Hypothalamus (tissue), 51 donors: Measurements from ENCODE around the gene METTL26.

Experiments used
- DNase-seq, 51 donors: peaks; one replicate each; lab custom pipeline; 2025; lab: John Stamatoyannopoulos, UW

Gene METTL26

GRCh38 chr16:641326-642188 is 5.5 kb upstream of the METTL26 start, which contains the start of gene MCRIP2:
Gene MCRIP2 (plus strand): TSS chr16:641828. CDS start chr16:641992, 164 bp downstream.
- peak in 49 of 51 donors; percentile 8 to 87 (median 73) for DNase-seq

- no peak for DNase-seq
These were observed 4.5 kb upstream of the METTL26 start for GRCh38 chr16:640614-641013.

DNA sequence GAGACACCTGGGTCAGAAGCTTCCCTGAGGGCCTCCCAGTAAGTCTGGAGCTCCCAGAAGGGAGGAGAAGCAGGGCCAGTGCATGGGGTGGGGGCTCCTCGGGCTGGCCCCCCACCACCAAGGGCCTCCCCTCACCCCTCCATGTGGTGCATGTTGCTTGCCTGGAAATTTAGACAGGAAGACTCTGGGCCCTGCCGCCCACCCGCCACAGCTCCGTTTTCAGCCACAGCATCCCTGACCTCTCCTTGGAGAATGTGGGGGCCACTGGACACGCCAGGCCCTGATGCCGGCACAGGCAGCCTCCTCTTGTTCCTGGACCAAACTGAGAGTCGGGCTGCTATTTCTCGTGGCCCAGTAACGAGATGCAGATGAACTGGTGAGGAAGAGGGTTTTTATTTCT is 2.7 kb upstream of the METTL26 start:
- no peak for DNase-seq

DNA sequence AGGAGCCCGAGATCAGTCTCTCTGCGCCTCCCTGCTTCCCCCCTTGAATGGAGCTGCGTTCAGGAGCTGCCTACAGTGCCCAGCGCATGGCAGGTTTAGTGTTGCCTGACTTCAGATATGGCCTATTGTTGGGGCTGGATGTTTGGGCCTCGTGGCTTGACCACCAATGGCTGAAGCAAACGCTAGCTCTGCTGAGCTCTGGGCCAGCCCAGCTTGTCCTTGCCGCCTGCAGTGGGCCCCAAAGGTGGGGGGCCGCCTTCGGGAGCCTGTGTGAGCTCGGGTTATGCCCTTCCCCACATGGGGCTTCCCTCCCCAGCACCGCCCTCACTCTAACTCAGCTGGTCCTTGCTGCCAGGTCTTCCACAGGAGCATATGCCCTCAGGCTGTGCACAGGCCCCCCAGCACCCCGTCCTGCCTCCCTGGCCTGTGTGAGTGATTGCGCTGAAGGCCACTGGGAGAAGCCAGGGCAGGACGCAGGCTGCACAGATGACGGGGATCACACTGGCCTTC is 2.0 kb upstream of the METTL26 start:
- no peak for DNase-seq

- peak in 44 of 51 donors; percentile 10 to 99 (median 94) for DNase-seq
These were observed 1.2 kb upstream of the METTL26 start for GRCh38 chr16:637081-638018.

DNA sequence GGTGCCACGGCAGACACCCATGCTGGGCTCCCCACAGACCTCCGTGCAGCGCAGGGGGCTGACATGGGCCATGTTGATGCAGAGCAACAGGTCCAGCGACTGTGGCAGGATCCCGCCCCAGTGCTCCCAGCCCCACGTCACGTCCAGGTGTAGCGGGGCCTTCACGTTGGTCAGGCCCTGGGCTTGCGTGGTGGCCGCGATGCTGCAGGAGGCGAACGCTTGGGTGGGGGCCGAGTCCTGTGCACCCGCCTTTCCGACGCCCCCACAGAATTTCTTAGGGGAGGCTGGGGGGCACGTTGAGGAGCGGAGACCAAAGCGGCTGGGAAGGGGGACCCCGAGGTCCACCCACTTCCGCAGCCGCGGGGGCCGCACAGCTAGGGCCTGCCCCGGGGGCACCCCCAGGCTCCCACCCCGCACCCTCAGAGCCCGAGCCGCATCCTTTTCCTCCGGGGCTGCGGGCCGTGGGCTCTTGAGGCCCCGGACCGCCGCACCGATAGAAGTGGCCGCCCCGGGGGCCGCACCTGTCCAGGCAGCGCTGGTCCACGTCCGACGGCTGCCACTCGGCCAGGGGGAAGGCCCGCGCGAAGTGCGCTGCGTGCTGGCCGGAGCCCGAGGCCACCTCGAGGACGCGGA is 416 bp downstream of the METTL26 start:
- DNase-seq = no peak

GRCh38 chr16:634996-635395 is 1.1 kb downstream of the METTL26 start:
- DNase-seq = no peak

DNA sequence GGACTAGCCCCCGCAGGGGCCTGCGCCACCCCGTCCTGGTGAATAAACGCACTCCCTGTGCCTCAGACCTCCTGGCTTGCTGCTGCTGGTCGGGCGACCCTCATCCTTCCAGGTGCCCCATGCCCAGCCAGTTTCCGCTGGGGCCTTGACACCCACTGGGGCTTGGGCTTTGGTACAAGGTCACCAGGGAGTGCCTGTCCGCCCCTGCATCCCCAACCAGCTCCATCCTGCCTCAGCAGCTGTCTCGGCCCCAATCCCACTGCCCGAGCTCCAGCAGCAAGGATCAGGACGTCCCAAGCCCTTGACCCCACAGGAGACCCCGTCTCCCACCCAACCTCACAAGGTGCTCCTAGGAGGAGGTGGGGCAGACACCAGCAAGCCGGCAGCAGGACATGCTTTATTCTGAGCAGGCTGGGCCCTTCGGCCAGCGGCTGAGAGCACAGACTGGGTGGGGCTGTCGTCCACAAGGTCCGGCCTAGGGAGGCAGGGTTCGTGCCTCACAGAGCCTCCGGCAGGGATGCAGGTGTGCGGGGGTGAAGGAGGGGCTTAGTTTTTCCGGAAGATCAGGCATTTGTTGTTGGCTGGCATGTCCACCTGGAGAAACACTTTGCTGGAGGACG is 1.9 kb downstream of the METTL26 start:
- no peak for DNase-seq

GRCh38 chr16:633336-634050 is 2.6 kb downstream of the METTL26 start:
- DNase-seq = no peak

GRCh38 chr16:632486-633335 is 3.4 kb downstream of the METTL26 start:
- no peak for DNase-seq

DNA sequence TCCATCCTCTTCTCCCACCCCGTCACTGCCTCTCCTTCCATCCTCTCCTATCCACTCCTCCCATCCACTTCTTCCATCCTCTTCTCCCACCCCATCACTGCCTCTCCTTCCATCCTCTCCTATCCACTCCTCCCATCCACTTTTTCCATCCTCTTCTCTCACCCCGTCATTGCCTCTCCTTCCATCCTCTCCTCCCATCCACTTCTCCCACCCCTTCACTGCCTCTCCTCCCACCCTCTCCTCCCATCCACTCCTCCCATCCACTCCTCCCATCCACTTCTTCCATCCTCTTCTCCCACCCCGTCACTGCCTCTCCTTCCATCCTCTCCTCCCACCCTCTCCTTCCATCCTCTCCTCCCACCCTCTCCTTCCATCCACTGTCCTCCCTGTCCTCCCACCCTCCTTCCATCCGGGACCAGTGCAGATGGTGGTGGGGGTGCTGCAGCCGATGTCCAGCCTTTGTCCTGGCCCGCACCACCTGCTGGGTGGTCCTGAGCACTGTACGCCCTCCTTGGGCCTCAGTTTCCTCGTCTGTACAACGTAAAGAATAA is 4.2 kb downstream of the METTL26 start:
- DNase-seq = no peak

DNA sequence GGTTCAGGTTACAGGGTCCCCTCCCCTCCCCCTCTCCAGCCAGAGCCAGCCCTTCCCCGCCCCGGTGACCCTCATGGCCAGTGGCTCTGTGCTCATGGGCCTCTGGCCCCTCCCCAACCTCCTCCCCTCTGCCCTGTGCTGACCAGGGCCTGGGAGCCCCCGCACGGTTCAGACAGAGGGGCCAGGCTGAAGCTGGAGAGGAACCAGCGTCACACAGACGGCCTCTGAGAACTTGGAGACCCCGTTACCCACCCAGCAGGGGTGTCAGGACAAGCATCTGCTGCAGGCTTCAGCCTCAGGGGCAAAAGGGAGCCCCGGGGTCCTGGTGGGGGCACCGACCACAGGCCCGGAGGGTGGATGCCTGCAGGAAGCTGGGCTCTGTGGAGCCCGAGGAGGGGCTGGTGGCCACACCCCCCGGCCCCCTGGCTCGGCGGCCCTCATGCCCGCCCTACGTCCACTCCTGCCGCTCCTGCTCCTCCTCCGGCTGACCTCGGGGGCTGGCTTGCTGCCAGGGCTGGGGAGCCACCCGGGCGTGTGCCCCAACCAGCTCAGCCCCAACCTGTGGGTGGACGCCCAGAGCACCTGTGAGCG is 5.2 kb downstream of the METTL26 start, which contains the start of gene WFIKKN1:
Gene WFIKKN1 (plus strand): TSS at position 171 of the 591 bp plus-strand sequence. CDS start 269 bp downstream, at position 440.
- no peak for DNase-seq

DNA sequence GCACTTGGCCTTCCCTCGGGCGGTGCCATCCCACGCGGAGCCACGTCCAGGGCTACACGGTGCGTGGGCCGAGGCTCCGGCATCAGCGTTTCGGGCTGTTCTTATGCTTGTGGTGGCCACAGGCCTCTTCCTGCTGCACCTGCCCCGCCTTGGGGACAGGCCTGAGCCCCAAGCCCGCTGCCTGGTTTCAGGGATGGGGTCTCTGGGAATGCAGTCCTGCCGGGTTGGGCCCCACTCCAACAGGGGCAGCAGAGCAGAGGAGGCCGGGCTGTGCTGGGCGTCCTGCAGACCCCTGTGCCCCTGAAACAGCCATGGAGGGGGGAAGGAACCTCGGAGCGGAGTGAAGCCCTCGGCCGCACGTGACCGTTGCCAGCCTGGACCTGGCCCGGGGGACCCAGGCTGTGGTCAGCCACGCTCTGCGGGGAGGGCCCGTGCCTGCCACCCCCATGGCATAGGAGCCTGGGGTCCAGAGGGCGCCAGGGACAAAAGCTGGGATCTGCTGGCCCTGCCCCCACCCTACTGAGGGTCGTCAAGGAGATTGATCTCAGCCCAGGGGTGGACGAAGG is 5.8 kb downstream of the METTL26 start:
- no peak for DNase-seq

- no peak for DNase-seq
These were observed 6.3 kb downstream of the METTL26 start for GRCh38 chr16:629833-630248.

DNA sequence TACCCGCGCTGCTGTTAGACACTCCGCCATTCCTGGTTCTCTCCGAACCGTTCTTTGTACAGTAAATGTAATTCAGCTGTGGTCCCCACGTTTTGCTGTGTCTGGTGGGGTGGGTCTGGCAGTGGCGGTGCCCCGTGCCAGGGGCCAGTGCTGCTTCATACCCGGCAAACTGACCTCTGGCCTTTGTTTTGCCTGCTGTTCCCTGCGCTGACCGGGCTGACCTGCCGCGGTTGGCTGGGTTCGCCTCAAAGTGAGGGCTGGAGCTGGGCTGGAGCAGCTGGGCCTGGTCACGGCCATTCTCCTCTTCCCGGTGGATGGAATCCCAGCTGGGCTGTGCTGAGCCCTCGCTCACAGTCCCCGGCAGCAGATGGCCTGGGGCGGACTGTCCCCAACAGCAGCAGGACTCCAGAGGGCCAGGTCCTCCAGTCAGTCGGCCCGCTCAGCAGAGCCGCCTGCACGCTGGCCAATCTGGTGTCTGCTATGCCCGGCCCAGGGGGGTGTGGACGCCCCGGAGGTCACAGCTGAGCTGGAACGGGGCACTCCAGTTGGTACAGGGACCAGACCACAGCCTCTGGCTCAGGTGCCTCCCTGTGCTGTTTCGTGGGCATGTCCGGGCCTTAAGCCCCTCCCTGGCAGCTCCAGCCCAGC is 6.8 kb downstream of the METTL26 start:
- DNase-seq = no peak

DNA sequence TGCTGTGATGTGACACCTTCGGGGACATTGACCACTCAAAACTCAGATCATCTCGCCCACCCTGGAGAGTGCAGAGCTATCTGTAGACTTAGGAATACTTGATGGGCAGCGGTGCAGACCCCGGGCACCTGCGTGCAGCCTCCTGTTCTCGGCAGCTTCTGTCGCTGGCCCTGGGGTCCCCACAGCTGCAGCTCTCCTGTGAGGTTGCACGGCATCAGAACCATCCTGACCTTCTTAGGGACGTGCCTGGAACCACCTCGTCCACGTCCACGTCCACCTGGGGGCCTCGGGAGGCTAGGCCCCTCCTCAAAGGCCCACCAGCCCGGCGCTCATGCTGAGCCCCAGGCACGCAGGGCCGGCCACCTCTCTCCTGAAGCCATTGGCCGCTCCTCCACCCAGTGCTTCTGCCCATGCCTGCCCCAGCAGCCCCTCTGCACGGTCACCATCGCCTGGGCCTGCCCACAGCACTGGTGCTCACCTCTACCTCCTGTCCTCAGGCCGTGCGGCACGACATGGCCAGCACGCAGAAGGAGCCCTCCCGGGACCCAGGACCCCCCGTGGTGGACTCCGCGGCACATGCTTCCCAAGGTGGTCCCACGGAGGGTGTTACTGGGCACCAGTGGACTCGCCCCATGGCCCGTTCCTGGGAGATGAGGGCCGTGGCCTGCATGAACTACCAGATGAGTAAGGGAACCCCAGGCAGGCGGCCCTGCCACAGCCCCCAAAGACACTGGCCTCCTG is 7.6 kb downstream of the METTL26 start:
- no peak for DNase-seq
